Calu3 (cell line): ENCODE measurements around the gene ISL1. TPM values are rescaled to one million over a fixed set of nuclear protein-coding genes. Genes with fewer than 3 reads are reported as not detected.

Source experiments
- BruUV-seq: library from RNA; stranded (reverse); fragments of 400-500 nt; replicated peaks from 2 replicates; lab custom pipeline; 2021; lab: Mats Ljungman, UMichigan
- CTCF ChIA-PET: fragments of 300-600 bp; sonication (Branson Sonifier 250); formaldehyde crosslinking; loops from one replicate; lab custom pipeline; 2022; ENCODE audit warnings: antibody characterized with exemption; lab: Charles Lee
- DNase-seq: peaks from one replicate; pipeline ENCODE4 v3.0.0; 2022
- H3K27ac Mint-ChIP-seq: one replicate; pipeline ENCODE4 v1.8.0; 2022; ENCODE audit warnings: mixed read lengths; ENCODE audit not compliant: unreplicated experiment
- H3K27me3 Mint-ChIP-seq: one replicate; pipeline ENCODE4 v1.8.0; 2022; ENCODE audit warnings: mixed read lengths; ENCODE audit not compliant: unreplicated experiment
- H3K36me3 Mint-ChIP-seq: one replicate; pipeline ENCODE4 v1.8.0; 2022; ENCODE audit warnings: mild to moderate bottlenecking, moderate library complexity, mixed read lengths; ENCODE audit not compliant: insufficient read depth, unreplicated experiment
- H3K4me1 Mint-ChIP-seq: one replicate; pipeline ENCODE4 v1.8.0; 2022; ENCODE audit warnings: mild to moderate bottlenecking, low read depth, mixed read lengths; ENCODE audit not compliant: unreplicated experiment
- H3K4me3 Mint-ChIP-seq: one replicate; pipeline ENCODE4 v1.8.0; 2022; ENCODE audit warnings: mild to moderate bottlenecking, low read depth, moderate library complexity, mixed read lengths; ENCODE audit not compliant: unreplicated experiment
- H3K9me3 Mint-ChIP-seq: one replicate; pipeline ENCODE4 v1.8.0; 2022; ENCODE audit warnings: low read depth, mixed read lengths; ENCODE audit not compliant: unreplicated experiment
- CTCF ChIP-seq: fragments of 200-600 bp; IDR thresholded peaks from one replicate; pipeline ENCODE4 v1.8.0; 2022; ENCODE audit warnings: antibody characterized with exemption; ENCODE audit not compliant: unreplicated experiment
- intact Hi-C: fragments of 100-400 bp; cut with micrococcal nuclease; formaldehyde crosslinking; loops from one replicate; pipeline ENCODE4 v1.10.0; 2022; ENCODE audit not compliant: unreplicated experiment
- total RNA-seq: library from RNA; stranded (reverse); gene quantifications from 2 replicates; pipeline ENCODE4 v1.2.3, GENCODE V29; 2022

The ISL1 gene
- total RNA-seq, 1 experiment from 2014 or later: 9.4 TPM

DNA sequence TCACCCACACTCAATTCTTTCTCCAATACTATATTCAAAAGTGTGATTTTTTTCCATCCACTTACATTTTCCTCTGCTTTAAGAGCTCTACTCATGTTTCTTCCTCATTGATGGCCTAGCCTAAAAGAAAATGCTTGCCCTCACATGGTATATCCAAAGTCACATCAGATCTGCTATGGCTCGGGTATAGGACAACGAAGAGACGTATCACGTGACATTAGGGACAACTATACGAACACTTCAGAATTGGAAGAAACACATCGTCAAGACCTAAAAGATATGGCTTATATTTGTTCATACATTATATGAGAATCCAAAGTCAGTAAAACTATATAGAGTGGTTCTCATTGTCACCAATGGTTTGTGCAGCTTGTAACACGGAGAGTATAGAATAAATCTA, 8.2 kb upstream of the ISL1 start:
- DNase-seq: no peak
- H3K27me3 Mint-ChIP-seq: no peaks in the 10 kb centered on the region
- no peak for TF ChIP-seq CTCF
- BruUV-seq: no TSS peak
- H3K36me3 Mint-ChIP-seq: peaks cover 10% of the 10 kb centered on the region
- intact Hi-C loops: no loop called here
- no peaks in the 10 kb centered on the region for H3K9me3 Mint-ChIP-seq
- H3K4me3 Mint-ChIP-seq: no peak overlapping the region
- CTCF ChIA-PET: no interaction called here
- peaks cover 19% of the 10 kb centered on the region for H3K4me1 Mint-ChIP-seq
- H3K27ac Mint-ChIP-seq: no peak overlapping the region

DNA sequence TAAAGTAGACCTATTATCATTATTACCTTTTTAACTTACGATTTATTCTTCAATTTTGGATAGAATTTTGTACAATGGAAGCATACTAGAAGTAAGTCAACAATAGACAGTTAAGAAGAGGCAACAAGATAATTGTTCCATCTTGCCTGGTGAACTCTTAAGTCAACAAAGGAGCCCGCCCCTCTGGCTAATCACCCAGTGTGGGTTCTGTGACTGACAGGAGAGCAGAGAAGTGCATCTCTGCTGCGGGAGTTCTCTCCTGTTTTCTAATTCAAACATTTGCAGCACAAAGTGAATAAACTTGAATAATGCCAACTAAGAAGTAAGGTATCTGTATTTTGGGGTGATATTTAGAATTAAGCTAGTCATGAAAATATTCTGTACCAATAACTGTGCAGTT, 6.7 kb upstream of the ISL1 start:
- no TSS peak for BruUV-seq
- intact Hi-C loops: no loop called here
- no peak for DNase-seq
- Mint-ChIP-seq H3K36me3 (peaks cover 18% of the 10 kb centered on the region), H3K4me3 (no peak overlapping the region), H3K4me1 (peaks cover 29% of the 10 kb centered on the region), H3K27me3 (no peaks in the 10 kb centered on the region), H3K9me3 (no peaks in the 10 kb centered on the region), H3K27ac (no peak overlapping the region)
- no peak for TF ChIP-seq CTCF
- CTCF ChIA-PET: no interaction called here

- no peak overlapping the region for H3K4me3 Mint-ChIP-seq
- no peak for TF ChIP-seq CTCF
- no peaks in the 10 kb centered on the region for H3K27me3 Mint-ChIP-seq
- BruUV-seq: no TSS peak
- peaks cover 27% of the 10 kb centered on the region for H3K36me3 Mint-ChIP-seq
- no peak for DNase-seq
- intact Hi-C loops: no loop called here
- H3K4me1 Mint-ChIP-seq: peaks cover 34% of the 10 kb centered on the region
- H3K27ac Mint-ChIP-seq: no peak overlapping the region
- CTCF ChIA-PET: no interaction called here
- no peaks in the 10 kb centered on the region for H3K9me3 Mint-ChIP-seq
Observed at GRCh38 chr5:51377151-51378060, 5.8 kb upstream of the ISL1 start.

DNA sequence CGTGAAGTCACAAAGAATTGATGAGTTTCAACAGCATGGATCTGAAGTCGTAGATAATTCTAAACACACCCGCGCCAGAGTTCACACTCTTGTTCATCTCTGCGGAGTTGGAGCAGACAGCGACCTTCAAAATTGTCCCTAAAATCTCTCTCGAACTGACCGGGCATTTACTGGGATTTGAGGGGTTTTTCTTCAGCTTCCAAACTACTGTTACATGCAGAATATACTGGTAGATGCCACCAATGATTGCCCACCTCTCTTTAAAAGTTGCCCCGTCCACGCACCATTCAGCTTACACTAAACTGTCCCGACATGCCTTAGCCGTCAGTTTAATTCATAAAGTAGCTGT, 5.2 kb upstream of the ISL1 start:
- H3K36me3 Mint-ChIP-seq: peaks cover 34% of the 10 kb centered on the region
- H3K4me1 Mint-ChIP-seq: peaks cover 34% of the 10 kb centered on the region
- no peak overlapping the region for H3K27ac Mint-ChIP-seq
- CTCF ChIA-PET: no interaction called here
- no peak for DNase-seq
- H3K9me3 Mint-ChIP-seq: no peaks in the 10 kb centered on the region
- intact Hi-C loops: no loop called here
- no peaks in the 10 kb centered on the region for H3K27me3 Mint-ChIP-seq
- H3K4me3 Mint-ChIP-seq: peak overlapping the region; percentile 85
- BruUV-seq: no TSS peak
- TF ChIP-seq CTCF: no peak
